Stimulated activated CD8-positive, alpha-beta memory T cell treated with anti-CD3 and anti-CD28 coated beads, Interleukin-2, amount 100 ng/mL, for 48 hours (primary cell): Measurements from ENCODE around the gene HAL.

Experiments used
- DNase-seq, 2 donors: peaks; one replicate each; pipeline ENCODE4 v3.0.0-alpha.2; 2020; ENCODE audit warnings: low read depth in 2 of 2

HAL gene, protein sequence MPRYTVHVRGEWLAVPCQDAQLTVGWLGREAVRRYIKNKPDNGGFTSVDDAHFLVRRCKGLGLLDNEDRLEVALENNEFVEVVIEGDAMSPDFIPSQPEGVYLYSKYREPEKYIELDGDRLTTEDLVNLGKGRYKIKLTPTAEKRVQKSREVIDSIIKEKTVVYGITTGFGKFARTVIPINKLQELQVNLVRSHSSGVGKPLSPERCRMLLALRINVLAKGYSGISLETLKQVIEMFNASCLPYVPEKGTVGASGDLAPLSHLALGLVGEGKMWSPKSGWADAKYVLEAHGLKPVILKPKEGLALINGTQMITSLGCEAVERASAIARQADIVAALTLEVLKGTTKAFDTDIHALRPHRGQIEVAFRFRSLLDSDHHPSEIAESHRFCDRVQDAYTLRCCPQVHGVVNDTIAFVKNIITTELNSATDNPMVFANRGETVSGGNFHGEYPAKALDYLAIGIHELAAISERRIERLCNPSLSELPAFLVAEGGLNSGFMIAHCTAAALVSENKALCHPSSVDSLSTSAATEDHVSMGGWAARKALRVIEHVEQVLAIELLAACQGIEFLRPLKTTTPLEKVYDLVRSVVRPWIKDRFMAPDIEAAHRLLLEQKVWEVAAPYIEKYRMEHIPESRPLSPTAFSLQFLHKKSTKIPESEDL

DNA sequence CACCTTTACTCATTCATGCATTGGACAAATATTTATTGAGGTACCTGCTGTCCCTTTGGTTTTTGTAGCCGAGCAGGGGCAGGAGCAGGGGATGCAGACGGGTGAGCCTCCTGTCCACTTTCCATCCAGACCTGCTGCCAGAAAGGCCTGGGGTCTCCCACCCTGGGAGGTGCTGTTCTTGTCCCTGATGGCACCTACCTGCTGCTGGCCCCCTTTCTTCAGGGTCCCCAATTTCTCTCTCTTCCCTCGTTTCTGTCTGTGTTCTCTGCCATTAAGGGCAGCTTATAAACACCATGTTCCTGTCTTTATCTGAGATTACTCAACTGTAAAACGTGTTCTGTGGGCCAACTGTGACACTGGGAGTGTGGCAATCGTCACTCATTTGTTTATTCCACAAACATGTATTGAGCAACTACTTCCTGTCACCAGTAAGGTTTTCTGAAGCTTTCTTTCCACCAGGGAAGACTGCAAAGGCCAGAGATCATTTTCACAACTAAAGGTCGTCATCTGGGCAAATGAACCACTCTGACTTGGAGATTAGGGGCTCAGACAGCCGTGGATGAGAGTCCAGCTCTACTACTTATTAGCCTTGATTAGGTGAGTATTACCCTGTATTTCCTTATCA, at the start of gene HAL:
HAL (minus strand) TSS at position 311 of the 625 bp plus-strand sequence. CDS start 434 bp downstream, outside the sequence.
- DNase-seq = no peak

GRCh38 chr12:96045566-96045965, 49.4 kb upstream of the HAL start:
- DNase-seq = no peak

GRCh38 chr12:96044943-96045290, 48.8 kb upstream of the HAL start:
- DNase-seq = no peak

DNA sequence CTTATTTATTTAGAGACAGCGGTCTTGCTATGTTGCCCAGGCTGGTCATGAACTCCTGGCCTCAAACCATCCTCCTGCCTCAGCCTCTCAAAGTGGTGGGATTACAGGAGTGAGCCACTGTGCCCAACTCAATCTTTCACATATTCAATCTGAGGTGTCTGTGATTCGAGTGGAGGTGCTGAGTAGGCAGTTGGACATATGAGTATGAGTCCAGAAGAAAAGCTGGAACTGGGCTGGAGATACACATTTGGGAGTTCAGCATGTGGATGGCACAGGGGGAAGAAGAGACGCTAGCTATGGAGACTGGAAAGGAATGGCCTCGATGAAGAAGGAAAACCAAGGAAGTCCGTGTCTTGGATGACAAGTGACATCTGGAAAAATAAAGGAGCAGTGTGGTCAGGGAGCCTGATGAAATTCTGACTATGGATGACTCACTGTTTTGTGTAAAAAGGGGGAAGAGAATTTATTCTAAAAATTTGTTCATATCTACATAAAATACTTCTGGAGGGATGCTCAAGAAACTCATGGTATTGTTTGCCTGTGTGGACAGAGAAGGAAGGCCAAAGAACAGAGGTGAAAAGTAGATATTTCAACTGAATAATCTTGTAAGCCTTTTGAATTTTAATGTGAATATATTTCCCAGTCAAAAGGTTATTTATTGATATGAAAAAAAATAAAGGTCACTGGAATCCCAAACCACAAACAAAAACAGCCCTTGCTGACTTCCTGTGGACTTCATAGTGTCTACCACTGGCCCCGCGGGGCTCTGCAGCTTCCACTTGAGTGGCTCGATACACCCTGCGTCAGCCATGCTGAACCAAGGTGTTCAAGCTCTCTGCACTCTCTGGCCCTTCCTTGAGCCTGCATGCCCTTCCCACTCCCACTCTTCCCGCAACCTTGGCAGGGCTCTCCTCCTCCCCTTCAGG, 48.1 kb upstream of the HAL start:
- no peak for DNase-seq

GRCh38 chr12:96041181-96041580, 45.0 kb upstream of the HAL start:
- DNase-seq = no peak

- no peak for DNase-seq
These were observed 44.4 kb upstream of the HAL start for GRCh38 chr12:96040305-96041133.

DNA sequence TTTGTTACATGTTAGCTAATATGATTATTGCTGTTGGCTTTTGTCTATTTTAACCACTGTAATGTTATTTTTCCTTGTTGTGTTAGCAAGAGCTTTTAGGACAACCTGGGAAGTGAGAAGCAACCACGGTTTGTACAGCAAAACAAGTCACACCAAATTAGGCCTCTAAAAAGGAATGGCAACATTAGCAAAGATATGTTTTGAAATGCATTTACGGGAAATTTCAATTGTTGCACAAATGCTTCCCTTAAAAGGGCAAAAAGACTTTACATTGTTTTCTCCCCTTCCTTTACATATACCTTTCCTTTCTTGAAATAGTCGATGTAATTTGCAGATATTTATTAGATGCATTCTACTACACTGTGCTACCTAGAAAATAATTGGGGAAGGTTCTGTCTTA, 43.4 kb upstream of the HAL start:
- DNase-seq = no peak

- DNase-seq = no peak
These were observed 40.8 kb upstream of the HAL start for GRCh38 chr12:96036765-96037455.

DNA sequence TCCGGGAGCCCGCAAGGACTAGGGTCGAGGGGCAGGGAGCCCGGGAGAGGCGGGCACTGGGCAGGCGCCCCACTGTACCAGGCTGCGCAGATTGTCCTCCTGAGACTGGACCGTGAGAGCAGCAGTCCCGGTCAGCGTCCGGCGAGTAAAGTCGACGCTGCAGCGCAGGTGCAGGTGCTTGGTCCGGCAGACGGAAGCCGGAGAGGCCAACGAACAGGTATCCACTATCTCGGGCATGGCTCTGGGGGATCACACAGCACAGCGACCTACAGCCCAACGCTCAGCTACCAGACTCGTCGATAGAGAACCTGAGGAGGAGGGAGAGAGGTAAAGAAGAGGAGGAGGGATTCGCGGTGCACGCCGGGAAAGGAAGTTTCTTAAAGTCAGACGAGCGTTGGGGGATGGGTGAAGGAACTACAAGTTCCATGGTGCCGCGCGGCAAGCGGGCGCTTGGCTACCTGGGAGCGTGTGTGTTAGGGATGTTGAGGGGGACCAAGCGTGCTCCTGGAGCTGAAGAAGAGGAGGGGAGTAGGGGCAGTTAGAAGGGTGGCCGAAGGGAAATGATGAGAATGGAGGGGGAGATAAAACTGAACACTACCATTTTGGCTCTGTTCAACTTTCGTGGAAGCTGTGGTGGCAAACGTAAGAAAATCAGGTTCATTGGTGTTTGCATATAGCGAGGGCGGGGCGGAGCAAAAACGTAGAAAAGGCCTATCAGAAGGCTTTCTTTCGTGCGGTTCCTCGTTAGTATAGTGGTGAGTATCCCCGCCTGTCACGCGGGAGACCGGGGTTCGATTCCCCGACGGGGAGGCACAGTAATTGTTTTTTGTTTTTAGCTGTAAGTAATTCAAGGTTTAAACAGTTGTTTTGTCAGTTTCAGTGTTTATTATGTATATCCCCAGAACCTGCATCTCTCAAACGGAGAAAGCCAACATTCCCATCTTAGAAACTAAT, 39.4 kb upstream of the HAL start, which contains the start of gene LTA4H:
LTA4H (minus strand) TSS at position 305 of the 954 bp plus-strand sequence; CDS start at position 237, 68 bp downstream.
- DNase-seq = peak; percentile 88 to 93

GRCh38 chr12:96034621-96035282, 38.6 kb upstream of the HAL start:
- no peak for DNase-seq

DNA sequence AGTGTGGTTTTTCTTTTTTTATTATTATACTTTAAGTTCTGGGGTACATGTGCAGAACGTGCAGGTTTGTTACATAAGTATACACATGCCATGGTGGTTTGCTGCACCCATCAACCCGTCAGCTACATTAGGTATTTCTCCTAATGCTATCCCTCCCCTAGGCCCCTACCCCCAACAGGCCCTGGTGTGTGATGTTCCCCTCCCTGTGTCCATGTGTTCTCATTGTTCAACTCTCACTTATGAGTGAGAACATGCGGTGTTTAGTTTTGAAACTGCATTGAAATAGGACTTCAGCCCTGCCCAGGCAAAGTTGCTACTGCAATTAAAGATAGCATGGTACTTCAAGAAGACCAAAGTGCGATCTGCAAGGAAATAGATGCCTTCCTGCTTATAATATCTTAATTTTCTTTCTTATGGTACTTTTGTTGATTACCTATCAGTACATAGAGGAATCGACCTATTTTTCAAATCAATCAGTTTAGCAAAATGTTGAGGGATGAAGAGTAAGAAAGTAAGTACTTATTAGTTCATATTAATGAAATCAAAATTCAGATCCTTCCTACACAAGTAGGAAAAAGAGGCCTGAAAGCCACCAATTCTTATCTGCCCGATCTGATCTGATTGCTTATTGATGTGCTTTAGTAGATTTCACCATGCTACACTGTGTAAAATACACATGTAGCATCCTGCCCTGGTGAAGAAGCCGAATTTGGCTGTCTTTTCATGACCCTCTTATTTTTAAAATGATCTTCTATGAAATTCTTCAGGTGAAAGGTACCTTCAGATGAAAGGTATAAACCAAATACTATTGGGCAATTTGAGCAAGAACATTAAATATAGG, 37.6 kb upstream of the HAL start:
- no peak for DNase-seq

GRCh38 chr12:96029826-96030225, 33.7 kb upstream of the HAL start:
- no peak for DNase-seq

GRCh38 chr12:96028538-96028937, 32.4 kb upstream of the HAL start:
- no peak for DNase-seq

GRCh38 chr12:96026331-96026730, 30.2 kb upstream of the HAL start:
- DNase-seq = no peak

- DNase-seq = no peak
These were observed 29.4 kb upstream of the HAL start for GRCh38 chr12:96025518-96025917.

DNA sequence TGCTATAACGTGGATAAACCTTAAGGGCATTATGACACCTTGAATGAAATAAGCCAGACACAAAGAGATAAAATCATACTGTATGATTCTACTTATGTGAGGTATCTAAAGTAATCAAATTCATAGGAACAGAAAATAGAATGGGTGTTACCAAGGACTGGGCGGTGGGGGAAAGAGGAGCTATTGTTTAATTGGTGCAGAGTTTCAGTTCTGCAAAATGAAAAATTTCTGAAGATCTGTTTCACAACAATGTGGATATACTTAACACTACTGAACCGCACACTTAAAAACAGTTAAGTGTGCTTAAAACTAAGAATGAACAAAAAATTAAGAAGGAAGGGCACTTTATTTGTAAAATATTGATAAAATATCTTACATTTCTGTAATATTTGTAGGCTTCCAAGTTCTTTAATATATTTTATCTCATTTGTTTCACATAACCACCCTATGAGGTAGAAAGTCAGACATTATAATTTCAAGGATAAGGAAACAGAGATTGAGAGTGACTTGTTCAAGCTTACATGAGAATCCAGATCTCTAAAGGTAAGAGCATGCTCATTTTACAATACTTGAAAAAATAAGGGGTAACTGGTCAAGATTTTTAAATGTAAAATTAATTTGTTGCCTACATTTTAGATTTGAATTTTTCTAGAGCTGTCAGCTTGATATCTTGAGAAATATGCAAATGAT, 24.3 kb upstream of the HAL start:
- DNase-seq = no peak

- DNase-seq = no peak
These were observed 19.5 kb upstream of the HAL start for GRCh38 chr12:96015672-96016071.
